ENCODE measurements around the gene C11orf91.
A peak's percentile ranks its signal among the peaks of the same experiment; 100 is the strongest.
"Not testable (repeated sequence)": the region's sequence is repeated elsewhere in the genome, so short reads cannot be mapped to it uniquely, and the experiment has no call there.

C11orf91 gene

GRCh38 chr11:33687733-33688479 is 12.7 kb downstream of the C11orf91 start:
- TF ChIP-seq CTCF (IDR thresholded peaks at IDR 0.05; ENCODE audit: low read depth, low read length, missing control alignments): peak; percentile 73
- H3K4me3 ChIP-seq (ENCODE audit: low read depth, low read length): no peak overlapping the region
- DNase-seq (ENCODE audit: low read depth): peak; percentile 74
- in situ Hi-C loops (cut with HindIII; ENCODE audit: low sequenced_read_pairs): no loop called here

GRCh38 chr11:33685082-33685481 is 15.5 kb downstream of the C11orf91 start:
- no peak for TF ChIP-seq CTCF (IDR thresholded peaks at IDR 0.05; ENCODE audit: low read depth, low read length, missing control alignments)
- DNase-seq (ENCODE audit: low read depth): no peak
- in situ Hi-C loops (cut with HindIII; ENCODE audit: low sequenced_read_pairs): no loop called here
- no peak overlapping the region for H3K4me3 ChIP-seq (ENCODE audit: low read depth, low read length)

DNA sequence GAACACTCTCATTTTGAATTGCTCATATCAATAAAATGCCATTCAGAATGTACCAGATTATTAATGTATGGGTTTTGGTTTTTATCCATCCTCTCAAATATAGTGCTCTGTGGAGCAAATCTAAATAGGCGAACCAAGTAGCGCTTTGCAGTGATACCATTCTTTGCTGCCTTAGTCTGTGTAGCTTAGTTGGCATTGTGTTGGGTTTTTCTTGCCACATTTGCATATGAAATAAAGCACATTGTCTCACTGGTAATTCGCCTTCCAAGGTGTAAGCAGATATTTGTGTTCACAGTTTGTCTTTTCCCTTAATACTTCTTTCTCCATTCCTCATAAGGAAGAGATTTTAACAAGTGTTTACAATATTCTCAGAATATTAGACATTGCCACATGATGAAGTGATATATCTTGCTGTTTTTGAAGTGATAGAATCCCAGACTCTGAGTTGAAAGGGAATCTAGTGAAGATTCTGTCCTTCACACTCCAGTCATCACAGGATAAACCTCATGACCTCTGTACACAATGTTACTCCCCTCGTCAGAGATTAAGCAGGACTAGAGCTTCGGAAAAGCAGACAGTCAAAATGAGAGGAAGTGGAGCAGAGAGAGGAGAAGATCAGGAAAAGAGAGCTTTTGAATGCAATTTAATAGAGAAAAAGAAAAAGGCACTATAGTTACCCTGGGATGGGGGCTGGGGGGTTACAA is 16.5 kb downstream of the C11orf91 start:
- in situ Hi-C loops (cut with HindIII; ENCODE audit: low sequenced_read_pairs): no loop called here
- H3K4me3 ChIP-seq (ENCODE audit: low read depth, low read length): no peak overlapping the region
- no peak for DNase-seq (ENCODE audit: low read depth)
- TF ChIP-seq CTCF (IDR thresholded peaks at IDR 0.05; ENCODE audit: low read depth, low read length, missing control alignments): no peak

DNA sequence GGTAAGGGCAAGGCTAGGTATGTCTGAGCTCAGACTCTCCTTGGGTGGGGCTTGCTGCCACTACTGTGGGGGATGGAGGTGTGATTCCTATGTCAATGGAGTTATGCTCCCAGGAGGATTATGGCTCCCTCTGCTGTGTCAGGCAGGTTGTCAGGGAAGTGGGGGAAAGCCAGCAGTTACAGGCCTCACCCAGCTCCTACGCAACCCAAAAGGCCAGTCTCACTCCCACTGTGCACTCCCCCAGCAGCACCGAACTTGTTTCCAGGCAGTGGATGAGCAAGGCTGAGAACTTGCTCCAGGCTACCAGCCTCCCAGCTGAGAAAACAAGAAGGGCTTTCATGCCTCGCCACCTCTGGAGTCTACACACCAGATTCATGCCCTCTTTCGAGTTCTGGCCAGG is 18.2 kb downstream of the C11orf91 start:
- TF ChIP-seq CTCF (IDR thresholded peaks at IDR 0.05; ENCODE audit: low read depth, low read length, missing control alignments): peak; percentile 42
- in situ Hi-C loops (cut with HindIII; ENCODE audit: low sequenced_read_pairs): no loop called here
- no peak for DNase-seq (ENCODE audit: low read depth)
- no peak overlapping the region for H3K4me3 ChIP-seq (ENCODE audit: low read depth, low read length)

GRCh38 chr11:33682019-33682418 is 18.6 kb downstream of the C11orf91 start:
- DNase-seq (ENCODE audit: low read depth): no peak
- TF ChIP-seq CTCF (IDR thresholded peaks at IDR 0.05; ENCODE audit: low read depth, low read length, missing control alignments): no peak
- H3K4me3 ChIP-seq (ENCODE audit: low read depth, low read length): no peak overlapping the region

DNA sequence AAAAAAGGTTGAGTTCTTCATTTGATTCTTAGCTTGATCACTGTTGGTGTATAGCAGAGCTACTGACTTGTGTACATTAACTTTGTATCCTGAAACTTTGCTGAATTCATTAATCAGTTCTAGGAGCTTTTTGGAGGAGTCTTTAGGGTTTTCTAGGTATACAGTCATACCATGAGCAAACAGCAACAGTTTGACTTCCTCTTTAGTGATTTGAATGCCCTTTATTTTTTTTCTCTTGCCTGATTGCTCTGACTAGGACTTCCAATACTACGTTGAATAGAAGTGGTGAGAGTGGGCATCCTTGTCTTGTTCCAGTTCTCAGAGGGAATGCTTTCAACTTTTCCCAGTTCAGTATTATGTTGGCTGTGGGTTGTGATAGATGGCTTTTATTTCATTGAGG is 22.0 kb downstream of the C11orf91 start:
- in situ Hi-C loops (cut with HindIII; ENCODE audit: low sequenced_read_pairs); H3K4me3 ChIP-seq (ENCODE audit: low read depth, low read length); DNase-seq (ENCODE audit: low read depth): not testable (repeated sequence)

More at GRCh38 chr11:33682019-33682418, 18.6 kb downstream of the C11orf91 start:
- in situ Hi-C loops (cut with HindIII; ENCODE audit: low sequenced_read_pairs): no loop called here
